NCI-H2171 treated with DMSO at 0.1 percent for 48 hours (cell line): ENCODE data around the gene ANKRD50.

Source experiments
- DNase-seq: peaks from one replicate; lab custom pipeline; 2025; lab: John Stamatoyannopoulos, UW

ANKRD50 gene

DNA sequence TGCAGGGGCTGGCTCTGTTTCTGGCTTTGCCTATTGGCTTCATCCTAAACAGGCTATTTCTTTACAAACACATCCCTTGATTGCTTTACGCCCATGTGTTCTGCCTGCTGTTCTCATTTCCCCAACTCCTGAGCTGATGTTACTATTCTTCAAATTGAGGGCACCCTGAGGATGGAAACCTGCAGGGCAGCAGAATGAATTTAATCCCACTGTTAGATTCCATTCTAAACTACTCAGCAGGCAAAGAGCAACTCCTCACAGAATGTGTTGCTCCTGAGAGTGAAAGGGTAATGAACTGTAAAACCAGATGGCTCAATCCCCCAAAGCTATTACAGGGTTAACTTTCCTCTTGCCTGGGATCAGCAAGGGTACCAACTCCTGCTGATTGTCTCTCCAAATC, 75.7 kb downstream of the ANKRD50 start:
- peak; percentile 60 for DNase-seq

GRCh38 chr4:124635331-124635730, 77.2 kb downstream of the ANKRD50 start:
- no peak for DNase-seq

DNA sequence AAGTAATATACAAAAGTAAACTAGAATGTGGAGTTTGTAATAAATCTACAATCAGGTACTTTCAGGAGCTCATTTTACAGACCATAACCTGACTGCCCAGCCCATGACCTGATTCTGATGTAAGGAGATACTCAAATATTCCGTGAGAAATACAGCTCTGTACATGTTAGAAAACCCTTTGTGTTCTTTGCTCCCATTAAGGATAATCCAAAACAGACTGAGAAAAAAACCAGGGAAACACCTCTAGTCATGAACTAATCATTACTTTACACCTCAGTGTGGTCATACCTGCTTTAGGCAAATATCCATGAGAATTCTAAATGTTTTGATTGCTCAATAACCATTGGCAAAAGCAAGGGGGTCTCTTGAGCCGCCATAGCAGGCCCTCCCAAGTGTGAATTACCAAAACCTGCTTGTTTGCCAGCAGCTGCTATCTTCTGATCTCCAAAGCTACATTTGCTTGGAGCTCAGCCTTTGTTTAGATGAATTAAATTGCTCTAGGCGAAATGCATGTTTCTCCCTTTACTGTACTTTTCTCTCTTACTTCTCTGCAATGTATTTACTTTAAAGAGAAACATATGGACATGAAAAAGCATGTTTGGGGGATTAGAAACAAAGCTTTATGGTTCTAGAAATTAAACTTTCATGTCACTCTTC, 79.1 kb downstream of the ANKRD50 start:
- DNase-seq: no peak

DNA sequence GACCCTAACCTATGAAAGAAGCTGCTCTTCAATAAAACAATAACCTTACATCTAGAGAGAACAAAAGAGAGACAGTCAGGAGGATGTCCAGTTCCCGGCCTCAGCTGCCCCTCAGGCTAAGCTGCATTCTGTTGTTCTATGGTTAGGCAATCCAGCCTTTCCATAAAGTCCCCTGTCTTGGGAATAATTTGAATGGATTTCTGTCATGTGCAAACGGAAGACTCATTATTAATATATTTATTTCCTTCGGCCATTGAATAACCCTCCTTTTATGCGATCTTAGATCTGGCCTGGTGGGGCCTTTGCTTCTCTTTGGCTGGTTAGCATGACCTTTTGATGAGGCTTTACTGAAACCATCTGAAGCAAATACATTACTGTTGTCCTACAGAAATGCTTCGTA, 80.1 kb downstream of the ANKRD50 start:
- DNase-seq: no peak

GRCh38 chr4:124631760-124632159, 80.8 kb downstream of the ANKRD50 start:
- no peak for DNase-seq

DNA sequence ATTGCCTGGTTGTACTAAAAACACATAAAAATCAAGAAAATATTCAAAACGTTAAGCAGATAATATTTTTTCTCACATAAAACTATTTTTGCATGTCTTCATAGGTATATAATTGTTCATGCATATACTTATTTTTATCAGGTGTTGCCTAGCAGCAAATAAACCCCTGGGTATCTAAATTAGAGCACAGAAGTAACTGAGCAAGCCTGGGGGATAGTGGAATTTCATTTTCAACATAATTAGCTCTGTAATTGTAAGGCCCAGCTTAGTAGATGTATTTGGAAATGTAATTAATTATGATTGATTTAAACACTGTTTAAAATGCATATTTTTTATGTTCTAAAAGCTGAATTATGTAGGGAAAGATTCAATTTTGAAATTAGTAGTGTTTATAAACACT, 82.9 kb downstream of the ANKRD50 start:
- DNase-seq: no peak
